Measurements from ENCODE around the gene NUF2.

Gene NUF2

DNA sequence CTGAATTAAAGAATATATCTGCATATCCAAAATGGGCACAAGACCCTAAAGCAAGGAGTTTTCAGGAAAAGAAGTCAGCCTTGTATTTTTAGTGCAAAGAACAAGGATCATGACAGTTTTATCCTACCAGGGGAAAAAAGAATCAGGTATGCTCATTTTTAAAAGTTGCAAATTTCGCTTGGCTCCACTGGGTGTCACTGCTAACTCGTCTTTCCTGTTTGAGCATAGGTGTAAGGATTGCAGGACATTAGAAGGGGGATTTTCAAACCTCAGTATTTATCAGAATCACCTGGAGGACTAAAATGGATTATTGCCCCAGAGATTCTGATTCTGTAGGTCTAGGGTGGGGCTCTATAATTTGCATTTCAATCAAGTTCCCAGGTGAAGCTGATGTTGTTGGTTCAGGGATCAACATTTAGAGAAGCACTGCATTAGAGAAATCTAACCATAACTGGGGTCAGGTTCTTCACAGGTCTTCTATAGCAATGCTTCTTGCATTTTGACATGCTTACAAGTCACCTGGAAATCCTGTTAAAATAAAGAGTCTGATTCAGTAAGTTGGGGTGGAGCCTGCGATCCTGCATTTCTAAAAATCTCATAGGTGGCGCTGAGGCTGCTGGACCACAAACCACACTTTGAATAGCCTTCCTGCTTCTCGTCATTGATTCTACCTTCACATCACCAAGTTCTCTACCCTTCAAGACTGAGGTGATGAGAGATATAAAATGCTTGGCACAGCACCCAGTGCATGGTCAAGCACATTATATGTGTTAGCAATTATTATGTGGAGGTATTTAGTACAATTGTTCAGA is 39.6 kb downstream of the NUF2 start:
- DNase-seq (no peak), ATAC-seq (replicated peaks) (no peak)
- peaks cover 0 to 6% of the 10 kb centered on the region in 2 donors for H3K4me1 Mint-ChIP-seq
- H3K9me3 Mint-ChIP-seq: no peaks in the 10 kb centered on the region
- H3K36me3 Mint-ChIP-seq: no peaks in the 10 kb centered on the region
- H3K27ac Mint-ChIP-seq: no peak overlapping the region
- no peak overlapping the region for H3K4me3 Mint-ChIP-seq
- peaks cover 11 to 25% of the 10 kb centered on the region in 2 donors for H3K27me3 Mint-ChIP-seq

DNA sequence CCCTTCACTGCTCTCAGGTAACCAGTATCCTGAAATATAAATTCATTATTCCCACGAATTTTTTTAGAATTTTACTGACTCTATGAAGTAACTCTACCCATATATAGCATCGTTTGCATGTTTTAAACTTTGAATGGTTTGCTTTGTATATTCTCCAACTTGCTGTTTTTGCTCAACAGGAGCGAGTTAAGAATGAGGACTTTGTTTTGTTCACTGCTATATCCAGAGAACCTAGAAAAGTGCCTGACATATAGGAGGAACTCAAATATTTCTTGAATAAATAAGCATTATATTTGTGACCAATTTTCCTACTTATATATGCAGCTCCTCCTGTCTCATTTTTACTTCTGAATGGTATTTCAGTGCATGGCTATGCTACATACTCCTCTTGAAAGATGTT is 43.4 kb downstream of the NUF2 start:
- no peak for DNase-seq
- no peak for ATAC-seq (replicated peaks)
- peaks cover 11 to 27% of the 10 kb centered on the region in 2 donors for H3K27me3 Mint-ChIP-seq
- H3K36me3 Mint-ChIP-seq: no peaks in the 10 kb centered on the region
- H3K4me1 Mint-ChIP-seq: peaks cover 0 to 6% of the 10 kb centered on the region in 2 donors
- no peaks in the 10 kb centered on the region for H3K9me3 Mint-ChIP-seq
- H3K4me3 Mint-ChIP-seq: no peak overlapping the region
- H3K27ac Mint-ChIP-seq: no peak overlapping the region

GRCh38 chr1:163366555-163366954 is 44.8 kb downstream of the NUF2 start:
- ATAC-seq (replicated peaks) (no peak), DNase-seq (no peak)
- Mint-ChIP-seq H3K36me3 (no peaks in the 10 kb centered on the region), H3K4me3 (no peak overlapping the region), H3K4me1 (peaks cover 0 to 2% of the 10 kb centered on the region in 2 donors), H3K9me3 (no peaks in the 10 kb centered on the region), H3K27me3 (peaks cover 11 to 25% of the 10 kb centered on the region in 2 donors), H3K27ac (no peak overlapping the region)

DNA sequence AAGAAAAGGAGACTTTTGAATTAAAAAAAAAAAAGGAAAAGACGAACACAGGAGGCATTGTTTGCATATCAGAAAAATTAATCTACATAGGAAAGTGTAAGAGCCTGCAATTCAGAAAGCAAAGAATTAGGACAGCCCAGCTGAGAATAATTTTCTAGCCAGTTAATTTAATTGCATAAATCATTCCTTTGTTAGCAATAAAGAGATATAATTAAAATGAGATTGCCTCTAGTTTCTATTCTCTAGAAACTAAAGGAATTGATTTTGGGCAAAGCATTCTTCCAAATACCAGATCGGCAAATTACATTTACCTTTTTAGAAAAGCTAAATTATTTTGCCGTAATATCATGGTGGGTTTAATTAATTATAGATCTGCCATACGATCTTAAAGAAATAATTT is 46.0 kb downstream of the NUF2 start:
- ATAC-seq (replicated peaks) (no peak), DNase-seq (no peak)
- H3K4me1 Mint-ChIP-seq: no peaks in the 10 kb centered on the region
- H3K27me3 Mint-ChIP-seq: peaks cover 12 to 21% of the 10 kb centered on the region in 2 donors
- no peaks in the 10 kb centered on the region for H3K9me3 Mint-ChIP-seq
- no peak overlapping the region for H3K4me3 Mint-ChIP-seq
- H3K36me3 Mint-ChIP-seq: no peaks in the 10 kb centered on the region
- H3K27ac Mint-ChIP-seq: no peak overlapping the region

DNA sequence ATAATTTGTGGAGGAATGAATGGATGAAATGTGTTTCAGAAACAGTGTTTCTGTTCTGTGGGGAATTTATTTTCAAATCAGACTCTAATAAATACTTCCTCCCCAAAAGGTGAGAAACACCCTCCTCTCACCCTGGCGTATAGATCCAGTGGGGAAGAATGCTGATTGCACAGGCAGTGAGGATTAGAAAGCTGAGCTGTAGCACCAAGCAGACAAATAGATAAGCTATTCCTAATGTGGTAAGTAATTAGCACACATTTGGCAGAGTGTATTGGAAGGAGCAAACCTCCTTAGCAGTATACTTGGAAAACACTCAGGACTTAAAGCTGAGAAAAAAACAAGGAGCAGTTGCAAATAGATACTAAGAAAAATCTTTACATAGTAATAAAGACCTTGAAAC is 50.8 kb downstream of the NUF2 start:
- ATAC-seq (replicated peaks) (no peak), DNase-seq (no peak)
- no peak overlapping the region for H3K4me3 Mint-ChIP-seq
- H3K27me3 Mint-ChIP-seq: peaks cover 18 to 26% of the 10 kb centered on the region in 2 donors
- no peaks in the 10 kb centered on the region for H3K36me3 Mint-ChIP-seq
- no peaks in the 10 kb centered on the region for H3K4me1 Mint-ChIP-seq
- H3K9me3 Mint-ChIP-seq: no peaks in the 10 kb centered on the region
- H3K27ac Mint-ChIP-seq: no peak overlapping the region

DNA sequence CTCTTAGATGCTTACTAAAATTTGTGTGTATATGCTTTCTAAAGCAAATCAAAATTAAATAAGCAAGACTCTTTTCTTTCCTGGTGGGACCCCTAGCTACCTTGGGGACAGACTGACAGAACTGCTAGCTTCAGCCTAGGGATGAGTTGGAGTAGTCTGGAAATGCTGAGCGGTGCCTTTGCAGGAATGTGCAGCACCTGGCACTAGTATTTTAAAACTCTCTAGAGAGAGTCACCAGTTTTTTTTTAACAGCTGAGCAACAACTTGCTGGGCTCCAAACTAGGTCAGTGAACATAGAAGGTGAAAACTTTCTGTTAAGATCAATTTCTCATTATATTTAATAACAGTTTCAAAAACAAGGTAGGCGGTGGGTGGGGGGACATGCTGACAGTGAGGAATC is 56.8 kb downstream of the NUF2 start:
- Mint-ChIP-seq H3K9me3 (no peaks in the 10 kb centered on the region), H3K36me3 (no peaks in the 10 kb centered on the region), H3K27me3 (peaks cover 18 to 29% of the 10 kb centered on the region in 2 donors), H3K4me1 (no peaks in the 10 kb centered on the region), H3K4me3 (no peak overlapping the region), H3K27ac (no peak overlapping the region)
- ATAC-seq (replicated peaks) (no peak), DNase-seq (no peak)

DNA sequence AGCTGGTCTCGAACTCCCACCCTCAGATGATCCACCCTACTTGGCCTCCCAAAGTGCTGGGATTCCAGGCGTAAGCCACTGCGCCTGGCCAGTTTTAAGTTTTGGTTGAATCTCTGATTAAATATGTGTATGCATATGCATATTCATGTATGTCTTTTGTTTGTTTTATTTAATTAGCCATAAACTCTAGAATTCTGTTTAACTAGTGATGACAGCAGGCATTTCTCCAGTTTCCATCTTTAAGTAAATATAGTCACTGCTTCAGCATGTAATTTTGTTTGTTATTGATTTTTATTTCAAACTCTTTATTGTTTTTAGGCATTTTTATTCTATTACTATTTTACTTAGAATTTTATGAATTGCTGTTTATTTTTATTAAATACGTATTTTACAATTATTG is 58.0 kb downstream of the NUF2 start:
- Mint-ChIP-seq H3K36me3 (no peaks in the 10 kb centered on the region), H3K27ac (no peak overlapping the region), H3K4me3 (no peak overlapping the region), H3K9me3 (no peaks in the 10 kb centered on the region), H3K27me3 (peaks cover 13 to 23% of the 10 kb centered on the region in 2 donors), H3K4me1 (no peaks in the 10 kb centered on the region)
- DNase-seq (no peak), ATAC-seq (replicated peaks) (no peak)

DNA sequence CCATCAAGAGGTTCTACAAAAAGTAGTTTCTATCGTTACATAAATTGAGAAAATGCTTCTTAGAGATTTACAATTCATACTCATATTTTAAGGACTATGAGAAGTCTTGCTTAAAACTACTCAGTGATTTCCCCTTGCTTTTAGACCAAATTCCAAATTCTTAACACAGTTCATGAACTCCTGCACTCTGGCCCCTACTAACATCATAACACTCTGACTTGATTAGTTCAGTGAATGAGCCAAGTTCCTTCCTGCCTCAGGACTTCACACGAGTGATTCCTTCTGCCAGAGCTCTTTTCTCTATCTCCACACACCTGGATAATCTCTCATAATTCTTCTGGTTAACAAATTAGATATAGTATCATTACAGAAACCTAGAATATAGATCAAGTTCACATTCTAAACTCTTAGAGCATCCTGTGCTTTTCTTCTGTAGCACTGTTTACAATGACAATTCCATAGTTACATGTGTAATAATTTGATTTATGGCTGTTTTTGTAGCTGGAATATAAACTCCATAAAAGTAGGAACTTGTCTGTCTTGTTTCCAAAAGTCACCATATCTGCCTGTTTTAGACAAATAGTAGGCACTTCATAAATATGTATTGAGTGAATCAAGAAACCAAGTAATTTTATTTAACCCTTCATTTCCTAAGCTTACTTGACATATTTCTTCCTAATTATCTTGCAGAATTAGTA is 59.9 kb downstream of the NUF2 start:
- no peaks in the 10 kb centered on the region for H3K36me3 Mint-ChIP-seq

GRCh38 chr1:163382395-163382794 is 60.6 kb downstream of the NUF2 start:
- H3K27me3 Mint-ChIP-seq: peaks cover 7 to 12% of the 10 kb centered on the region in 2 donors
- ATAC-seq (replicated peaks) (no peak), DNase-seq (no peak)
- no peak overlapping the region for H3K27ac Mint-ChIP-seq
- no peaks in the 10 kb centered on the region for H3K36me3 Mint-ChIP-seq
- H3K4me3 Mint-ChIP-seq: no peak overlapping the region
- no peaks in the 10 kb centered on the region for H3K4me1 Mint-ChIP-seq
- H3K9me3 Mint-ChIP-seq: no peaks in the 10 kb centered on the region

More for the DNA sequence above, 59.9 kb downstream of the NUF2 start:
- ATAC-seq (replicated peaks): no peak
- Mint-ChIP-seq H3K4me1 (no peaks in the 10 kb centered on the region), H3K9me3 (no peaks in the 10 kb centered on the region), H3K4me3 (no peak overlapping the region), H3K27me3 (peaks cover 4 to 12% of the 10 kb centered on the region in 2 donors), H3K27ac (no peak overlapping the region)
- DNase-seq: no peak

GRCh38 chr1:163387146-163387545 is 65.4 kb downstream of the NUF2 start:
- Mint-ChIP-seq H3K27me3 (peaks cover 12 to 13% of the 10 kb centered on the region in 2 donors), H3K9me3 (no peaks in the 10 kb centered on the region), H3K4me1 (no peaks in the 10 kb centered on the region), H3K36me3 (no peaks in the 10 kb centered on the region), H3K27ac (no peak overlapping the region), H3K4me3 (no peak overlapping the region)
- ATAC-seq (replicated peaks): no peak
- DNase-seq: no peak

GRCh38 chr1:163388970-163389369 is 67.2 kb downstream of the NUF2 start:
- H3K9me3 Mint-ChIP-seq: peaks cover 0 to under 1% of the 10 kb centered on the region in 2 donors
- H3K4me3 Mint-ChIP-seq: no peak overlapping the region
- no peaks in the 10 kb centered on the region for H3K36me3 Mint-ChIP-seq

GRCh38 chr1:163395790-163396189 is 74.0 kb downstream of the NUF2 start:
- DNase-seq: no peak
- H3K27me3 Mint-ChIP-seq: peaks cover 0 to 9% of the 10 kb centered on the region in 2 donors
- no peak for ATAC-seq (replicated peaks)
- no peak overlapping the region for H3K4me3 Mint-ChIP-seq
- no peak overlapping the region for H3K27ac Mint-ChIP-seq
- H3K36me3 Mint-ChIP-seq: no peaks in the 10 kb centered on the region
- H3K9me3 Mint-ChIP-seq: peaks cover 0 to 1% of the 10 kb centered on the region in 2 donors
- no peaks in the 10 kb centered on the region for H3K4me1 Mint-ChIP-seq

More at GRCh38 chr1:163388970-163389369, 67.2 kb downstream of the NUF2 start:
- H3K27me3 Mint-ChIP-seq: peaks cover 6 to 11% of the 10 kb centered on the region in 2 donors
- DNase-seq: no peak
- no peak for ATAC-seq (replicated peaks)
- no peaks in the 10 kb centered on the region for H3K4me1 Mint-ChIP-seq
- no peak overlapping the region for H3K27ac Mint-ChIP-seq

DNA sequence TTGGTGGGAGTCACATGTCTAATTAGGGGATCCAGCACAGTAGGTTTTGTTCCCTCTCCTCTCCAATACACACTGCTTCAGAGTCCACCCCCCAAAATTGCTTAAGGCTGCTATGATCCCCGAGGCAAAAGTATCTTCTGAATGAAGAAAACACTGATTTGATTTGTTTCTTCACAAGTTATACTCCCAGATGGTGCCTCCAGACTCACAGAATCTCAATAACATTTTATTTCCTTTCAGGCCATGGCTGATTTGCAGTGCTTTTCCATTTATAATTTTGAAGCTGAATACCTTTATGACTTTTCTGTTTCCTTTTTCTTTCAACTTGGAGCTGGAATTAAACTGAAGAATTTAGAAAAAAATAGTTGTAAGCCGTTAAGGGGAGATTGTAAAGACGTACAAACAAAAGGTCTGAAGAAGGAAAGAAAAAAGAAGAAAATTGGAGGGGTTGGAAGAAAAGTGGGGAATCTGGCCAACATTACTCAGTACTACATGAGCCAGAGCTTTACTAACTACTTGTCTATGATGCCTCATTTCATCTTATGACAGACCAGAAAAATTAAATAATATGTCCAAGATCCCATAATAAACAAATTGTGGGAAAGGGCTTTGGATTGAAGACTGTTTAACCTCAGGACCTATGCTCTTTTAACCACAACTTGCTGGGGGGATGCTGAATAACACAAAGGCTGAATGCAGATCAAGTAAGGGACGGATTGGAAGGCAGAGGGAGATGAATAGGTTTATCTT is 75.9 kb downstream of the NUF2 start:
- H3K27ac Mint-ChIP-seq: no peak overlapping the region
- H3K4me1 Mint-ChIP-seq: no peaks in the 10 kb centered on the region
- DNase-seq (no peak), ATAC-seq (replicated peaks) (no peak)
- no peaks in the 10 kb centered on the region for H3K36me3 Mint-ChIP-seq
- peaks cover 0 to 1% of the 10 kb centered on the region in 2 donors for H3K9me3 Mint-ChIP-seq
- H3K4me3 Mint-ChIP-seq: no peak overlapping the region
- peaks cover 5 to 9% of the 10 kb centered on the region in 2 donors for H3K27me3 Mint-ChIP-seq

- no peaks in the 10 kb centered on the region for H3K36me3 Mint-ChIP-seq
- no peaks in the 10 kb centered on the region for H3K4me1 Mint-ChIP-seq
- DNase-seq: no peak
- H3K4me3 Mint-ChIP-seq: no peak overlapping the region
- H3K9me3 Mint-ChIP-seq: peaks cover 0 to under 1% of the 10 kb centered on the region in 2 donors
- H3K27ac Mint-ChIP-seq: no peak overlapping the region
- H3K27me3 Mint-ChIP-seq: peaks cover 5 to 10% of the 10 kb centered on the region in 2 donors
- ATAC-seq (replicated peaks): no peak
Observed at GRCh38 chr1:163399001-163399400, 77.2 kb downstream of the NUF2 start.
